Activated CD4-positive, alpha-beta memory T cell treated with anti-CD3 and anti-CD28 coated beads for 36 hours (primary cell): ENCODE measurements around the gene PTPN20. TPM values are rescaled to one million over a fixed set of nuclear protein-coding genes. Genes with fewer than 3 reads are reported as not detected.

Source experiments
- CTCF ChIA-PET: fragments of 350-600 bp; sonication (Branson Sonifier 250); formaldehyde crosslinking; loops from one replicate; lab custom pipeline; 2021; ENCODE audit warnings: antibody characterized with exemption, inconsistent platforms; lab: Charles Lee
- POLR2A ChIA-PET: fragments of 350-600 bp; sonication (Branson Sonifier 250); formaldehyde crosslinking; loops from one replicate; lab custom pipeline; 2021; ENCODE audit warnings: antibody characterized with exemption; lab: Charles Lee
- DNase-seq: peaks from one replicate; pipeline ENCODE4 v3.0.0-alpha.2; 2020
- H3K27ac Mint-ChIP-seq: one replicate; pipeline ENCODE4 v1.8.0; 2021; ENCODE audit warnings: mixed read lengths
- H3K27me3 Mint-ChIP-seq: one replicate; pipeline ENCODE4 v1.8.0; 2021; ENCODE audit warnings: mixed read lengths
- H3K36me3 Mint-ChIP-seq: one replicate; pipeline ENCODE4 v1.8.0; 2021; ENCODE audit warnings: mixed read lengths
- H3K4me1 Mint-ChIP-seq: one replicate; pipeline ENCODE4 v1.8.0; 2021; ENCODE audit warnings: low read depth, mixed read lengths
- H3K4me3 Mint-ChIP-seq: one replicate; pipeline ENCODE4 v1.8.0; 2021; ENCODE audit warnings: mild to moderate bottlenecking, mixed read lengths
- H3K9me3 Mint-ChIP-seq: one replicate; pipeline ENCODE4 v1.8.0; 2021; ENCODE audit warnings: mixed read lengths
- intact Hi-C: fragments of 100-400 bp; cut with micrococcal nuclease; formaldehyde crosslinking; loops from one replicate; pipeline ENCODE4 v1.15.1; 2023
- total RNA-seq, 2 experiments: library from RNA; stranded (reverse); gene quantifications; one replicate each; pipeline ENCODE4 v1.2.3, GENCODE V29; 2021

Gene PTPN20
- total RNA-seq, 2 experiments from 2014 or later, result 1.4 to 1.5 TPM

DNA sequence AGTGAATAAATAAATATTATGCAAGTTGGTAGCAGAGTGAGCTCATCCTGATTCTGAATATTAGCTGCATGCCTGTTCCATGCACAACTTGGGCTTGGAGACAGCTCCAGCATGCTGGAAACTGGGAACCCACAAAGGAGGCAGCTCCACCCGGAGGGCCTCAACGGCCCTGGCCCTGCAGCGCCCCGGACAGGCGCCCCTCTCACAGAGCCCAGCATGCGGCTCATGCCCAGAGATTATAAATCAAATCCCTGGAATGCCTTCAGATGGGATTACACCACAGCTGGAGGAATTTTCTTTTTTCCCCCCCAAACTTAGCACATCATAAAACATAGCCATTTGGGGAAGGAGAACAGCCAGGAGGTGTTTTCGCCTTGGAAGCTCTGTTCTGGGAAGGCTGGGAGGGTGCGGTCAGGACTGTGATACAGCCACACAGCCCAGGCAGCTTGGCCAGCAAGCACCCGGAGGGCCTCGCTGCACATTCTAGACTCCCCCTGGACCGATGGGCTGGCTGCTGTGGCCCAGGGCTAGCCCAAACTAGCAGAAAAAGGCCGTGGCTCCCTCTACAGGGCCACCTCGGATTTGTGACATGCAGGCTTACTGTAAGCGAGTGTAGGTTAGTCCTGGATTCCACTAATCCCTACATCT is 102.4 kb downstream of the PTPN20 start:
- Mint-ChIP-seq H3K27me3 (peaks cover 9% of the 10 kb centered on the region), H3K4me1 (no peaks in the 10 kb centered on the region), H3K9me3 (no peaks in the 10 kb centered on the region), H3K36me3 (no peaks in the 10 kb centered on the region), H3K27ac (no peak overlapping the region), H3K4me3 (no peak overlapping the region)
- CTCF ChIA-PET, result interaction anchor here (2.2 kb wide), 1 partner anchor 11 kb away, joined by 10 read pairs; no protein-coding TSS in a partner anchor
- DNase-seq, result no peak
- intact Hi-C loops, result no loop called here
- POLR2A ChIA-PET, result interaction anchor here (0.6 kb wide), 1 partner anchor 9 kb away, joined by 5 read pairs; no protein-coding TSS in a partner anchor

GRCh38 chr10:47015404-47015803 is 104.2 kb downstream of the PTPN20 start:
- H3K4me1 Mint-ChIP-seq, result no peaks in the 10 kb centered on the region
- no peaks in the 10 kb centered on the region for H3K9me3 Mint-ChIP-seq
- peaks cover 7% of the 10 kb centered on the region for H3K27me3 Mint-ChIP-seq
- H3K4me3 Mint-ChIP-seq, result no peak overlapping the region
- ChIA-PET POLR2A (no interaction called here), CTCF (interaction anchor here (1.0 kb wide), 1 partner anchor 9 kb away, joined by 3 read pairs; no protein-coding TSS in a partner anchor)
- no peak overlapping the region for H3K27ac Mint-ChIP-seq
- no peaks in the 10 kb centered on the region for H3K36me3 Mint-ChIP-seq
- intact Hi-C loops, result no loop called here
- no peak for DNase-seq

DNA sequence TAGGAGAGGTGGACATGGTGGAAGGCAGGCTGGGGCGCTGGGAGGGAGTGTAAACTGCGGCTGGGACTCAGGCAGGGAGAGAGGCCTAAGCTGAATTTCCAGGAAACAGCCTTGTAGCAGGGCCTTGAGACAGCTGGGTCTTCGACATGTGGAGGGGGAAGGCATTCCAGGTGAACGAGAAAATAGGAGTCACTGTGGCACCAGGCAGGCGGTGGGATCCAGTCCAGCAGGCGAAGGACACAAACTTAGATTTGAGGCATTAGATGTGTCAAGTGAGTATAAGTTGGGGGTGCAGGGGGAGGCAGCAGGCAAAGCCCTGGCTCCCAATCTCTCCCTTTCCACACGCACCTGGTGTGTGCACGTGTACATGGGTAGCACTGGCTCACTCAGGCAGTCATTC is 105.3 kb downstream of the PTPN20 start:
- Mint-ChIP-seq H3K4me1 (no peaks in the 10 kb centered on the region), H3K36me3 (no peaks in the 10 kb centered on the region), H3K9me3 (no peaks in the 10 kb centered on the region), H3K27ac (no peak overlapping the region), H3K4me3 (no peak overlapping the region), H3K27me3 (peaks cover 5% of the 10 kb centered on the region)
- ChIA-PET POLR2A (no interaction called here), CTCF (no interaction called here)
- intact Hi-C loops, result no loop called here
- DNase-seq, result no peak

DNA sequence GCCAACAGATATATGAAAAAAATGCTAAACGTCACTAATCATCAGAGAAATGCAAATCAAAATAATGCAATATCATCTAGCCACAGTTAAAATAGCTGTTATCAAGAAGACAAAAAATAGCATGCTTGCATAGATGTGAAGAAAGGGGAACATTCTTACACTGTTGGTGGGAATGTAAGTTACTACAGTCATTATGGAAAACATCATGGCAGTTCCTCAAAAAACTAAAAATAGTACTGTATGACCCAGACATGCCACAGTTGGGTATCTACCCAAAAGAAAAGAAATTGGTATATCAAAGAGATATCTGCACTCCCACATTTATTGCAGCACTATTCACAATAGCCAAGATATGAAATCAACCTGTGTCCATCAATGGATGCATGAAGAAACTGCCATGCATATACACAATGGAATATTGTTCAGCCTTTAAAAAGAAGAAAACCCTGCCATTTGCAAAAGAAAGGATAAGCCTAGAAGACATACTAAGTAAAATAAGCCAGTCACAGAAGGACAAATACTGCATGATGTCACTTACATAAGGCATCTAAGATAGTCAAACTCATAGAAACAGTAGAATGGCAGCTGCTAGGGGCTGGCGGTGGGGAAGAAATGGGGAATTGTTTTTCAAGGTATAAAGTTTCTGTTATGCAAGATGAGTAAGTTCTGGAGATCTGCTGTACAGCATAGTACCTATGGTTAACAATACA is 107.0 kb downstream of the PTPN20 start:
- no peaks in the 10 kb centered on the region for H3K36me3 Mint-ChIP-seq
- no peak overlapping the region for H3K27ac Mint-ChIP-seq
- intact Hi-C loops, result no loop called here
- H3K27me3 Mint-ChIP-seq, result no peaks in the 10 kb centered on the region
- H3K9me3 Mint-ChIP-seq, result no peaks in the 10 kb centered on the region
- DNase-seq, result no peak
- no peaks in the 10 kb centered on the region for H3K4me1 Mint-ChIP-seq
- ChIA-PET CTCF (no interaction called here), POLR2A (no interaction called here)
- H3K4me3 Mint-ChIP-seq, result no peak overlapping the region

DNA sequence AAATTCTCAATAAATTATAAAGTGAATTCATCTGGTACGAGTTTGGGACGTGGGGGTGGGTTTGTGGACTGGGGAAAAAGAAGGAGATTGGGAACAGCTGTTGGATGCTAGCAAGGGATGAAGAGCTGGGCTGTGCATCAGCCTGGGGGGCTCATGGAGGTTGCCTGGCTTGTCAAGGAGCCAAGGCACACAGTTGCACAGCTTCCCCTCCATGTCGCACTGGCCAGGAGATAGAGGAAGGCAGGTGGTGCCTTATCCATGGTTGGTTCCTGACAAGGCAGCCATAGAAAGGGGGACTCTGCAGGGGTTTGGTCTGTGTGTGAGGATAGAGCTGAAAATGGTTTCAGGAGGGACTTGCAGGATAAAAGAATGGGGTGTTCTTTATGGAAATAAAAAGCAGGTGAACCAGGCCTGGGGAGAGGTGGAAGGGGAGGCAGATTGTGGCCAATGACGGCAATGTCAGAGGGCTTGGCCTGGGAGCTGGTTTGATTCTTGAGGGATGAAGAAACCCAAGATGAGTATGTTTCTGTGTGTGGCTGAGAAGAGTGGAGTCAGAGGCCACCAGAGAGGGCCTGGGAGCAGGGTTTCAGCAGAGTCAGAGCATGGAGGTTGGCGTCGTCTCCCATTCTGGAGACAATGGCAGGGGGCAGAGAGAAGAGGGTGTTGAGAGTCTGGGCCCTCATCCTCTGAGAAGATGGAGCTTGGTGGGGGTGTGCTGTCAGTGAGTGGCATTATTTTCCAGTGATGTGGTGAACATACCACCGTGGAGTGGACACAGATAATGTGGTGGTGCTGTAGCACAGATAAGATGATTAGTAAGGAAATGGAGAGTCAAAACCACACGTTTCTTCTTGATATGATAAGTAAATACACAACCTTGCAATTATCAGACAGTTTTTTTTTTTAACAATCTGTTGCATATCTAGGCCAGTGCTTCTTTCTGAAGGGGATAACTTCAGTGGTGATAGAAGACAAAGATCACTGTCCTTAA is 108.2 kb downstream of the PTPN20 start:
- no peak overlapping the region for H3K27ac Mint-ChIP-seq
- no peak for DNase-seq
- POLR2A ChIA-PET, result no interaction called here
- H3K36me3 Mint-ChIP-seq, result no peaks in the 10 kb centered on the region
- CTCF ChIA-PET, result interaction anchor here (1.1 kb wide), 1 partner anchor 292 kb away, joined by 3 read pairs; no protein-coding TSS in a partner anchor
- intact Hi-C loops, result no loop called here
- no peaks in the 10 kb centered on the region for H3K9me3 Mint-ChIP-seq
- H3K4me3 Mint-ChIP-seq, result no peak overlapping the region
- H3K27me3 Mint-ChIP-seq, result peaks cover 5% of the 10 kb centered on the region
- no peaks in the 10 kb centered on the region for H3K4me1 Mint-ChIP-seq

- Mint-ChIP-seq H3K27me3 (peaks cover 5% of the 10 kb centered on the region), H3K9me3 (no peaks in the 10 kb centered on the region), H3K36me3 (no peaks in the 10 kb centered on the region), H3K27ac (no peak overlapping the region), H3K4me3 (no peak overlapping the region), H3K4me1 (no peaks in the 10 kb centered on the region)
- DNase-seq, result no peak
- CTCF ChIA-PET, result interaction anchor here (1.4 kb wide), 1 partner anchor 12 kb away, joined by 3 read pairs; no protein-coding TSS in a partner anchor
- intact Hi-C loops, result no loop called here
- POLR2A ChIA-PET, result no interaction called here
Observed at GRCh38 chr10:47020471-47020870, 109.2 kb downstream of the PTPN20 start.

- H3K4me1 Mint-ChIP-seq, result no peaks in the 10 kb centered on the region
- ChIA-PET POLR2A (no interaction called here), CTCF (interaction anchor here (0.6 to 1.4 kb wide), 4 partner anchors 11 to 319 kb away, joined by 3 to 6 read pairs (median 4); no protein-coding TSS in a partner anchor)
- DNase-seq, result no peak
- H3K4me3 Mint-ChIP-seq, result no peak overlapping the region
- no peaks in the 10 kb centered on the region for H3K36me3 Mint-ChIP-seq
- no peak overlapping the region for H3K27ac Mint-ChIP-seq
- intact Hi-C loops, result no loop called here
- H3K9me3 Mint-ChIP-seq, result no peaks in the 10 kb centered on the region
- peaks cover 5% of the 10 kb centered on the region for H3K27me3 Mint-ChIP-seq
Observed at GRCh38 chr10:47021850-47022249, 110.6 kb downstream of the PTPN20 start.

DNA sequence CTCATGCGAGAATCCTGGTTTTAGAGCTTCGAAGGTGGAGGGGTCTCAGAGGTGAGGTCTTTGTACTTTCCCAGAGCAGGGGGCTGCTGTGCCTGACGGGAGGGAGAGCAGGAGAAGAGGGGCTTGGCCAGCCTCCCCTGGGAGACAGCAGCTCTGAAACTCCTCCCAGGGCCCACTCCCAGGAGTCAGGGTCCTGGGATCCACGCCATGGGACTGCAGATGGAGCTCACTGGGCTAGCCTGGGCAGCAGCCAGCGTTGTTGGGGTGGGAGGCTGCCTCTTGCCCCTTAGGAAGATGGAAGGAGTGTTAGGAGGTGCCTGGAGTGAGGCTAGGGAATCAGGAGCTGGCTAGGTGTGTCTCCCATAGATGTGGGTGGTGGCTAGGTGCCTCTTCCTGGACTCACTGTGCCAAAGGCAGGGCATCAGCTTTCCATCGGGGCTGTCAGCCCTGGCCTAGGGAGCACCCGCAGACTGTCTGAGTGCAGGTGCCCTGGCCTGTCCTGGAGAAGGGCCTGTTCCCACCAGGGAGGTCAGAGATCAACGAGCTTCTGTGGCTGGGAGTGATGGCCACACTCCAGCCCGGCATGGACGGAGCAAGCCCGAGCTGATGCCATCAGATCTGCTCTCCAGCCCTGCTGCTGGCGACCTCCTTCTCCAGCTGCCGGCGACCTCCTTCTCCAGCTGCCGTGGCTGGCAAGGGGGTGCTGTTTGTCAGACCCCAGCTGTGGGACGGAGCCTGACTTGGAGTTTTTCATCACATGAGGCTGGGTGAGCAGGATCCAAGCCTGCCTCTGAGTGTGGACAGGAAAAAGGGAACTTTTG is 111.3 kb downstream of the PTPN20 start:
- intact Hi-C loops, result no loop called here
- ChIA-PET CTCF (interaction anchor here (0.6 to 1.4 kb wide), 3 partner anchors 25 to 318 kb away, joined by 3 to 6 read pairs (median 4); no protein-coding TSS in a partner anchor), POLR2A (no interaction called here)
- Mint-ChIP-seq H3K27me3 (peaks cover 5% of the 10 kb centered on the region), H3K27ac (no peak overlapping the region), H3K4me1 (no peaks in the 10 kb centered on the region), H3K36me3 (no peaks in the 10 kb centered on the region), H3K9me3 (no peaks in the 10 kb centered on the region), H3K4me3 (no peak overlapping the region)
- DNase-seq, result no peak

- H3K36me3 Mint-ChIP-seq, result no peaks in the 10 kb centered on the region
- no peaks in the 10 kb centered on the region for H3K4me1 Mint-ChIP-seq
- no peaks in the 10 kb centered on the region for H3K9me3 Mint-ChIP-seq
- no peak overlapping the region for H3K4me3 Mint-ChIP-seq
- intact Hi-C loops, result loop anchor here (1.0 kb wide), 2 partner anchors 289 to 317 kb away; no protein-coding TSS in a partner anchor
- DNase-seq, result no peak
- POLR2A ChIA-PET, result no interaction called here
- CTCF ChIA-PET, result interaction anchor here (0.9 to 4.4 kb wide), 4 partner anchors 10 to 317 kb away, joined by 3 to 85 read pairs (median 8); no protein-coding TSS in a partner anchor
- H3K27ac Mint-ChIP-seq, result no peak overlapping the region
- H3K27me3 Mint-ChIP-seq, result peaks cover 5% of the 10 kb centered on the region
Observed at GRCh38 chr10:47023237-47024045, 112.2 kb downstream of the PTPN20 start.

DNA sequence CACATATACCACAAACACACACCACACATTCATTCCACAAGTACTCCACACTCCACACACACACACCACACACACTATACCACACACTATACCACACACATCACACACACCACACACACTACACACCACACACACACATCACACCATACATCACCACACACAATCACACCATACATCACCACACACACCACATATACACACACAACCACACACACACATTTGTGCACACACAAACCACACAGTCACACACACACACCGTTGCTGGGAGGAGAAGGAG is 112.8 kb downstream of the PTPN20 start:
- H3K36me3 Mint-ChIP-seq, result no peaks in the 10 kb centered on the region
- peaks cover 5% of the 10 kb centered on the region for H3K27me3 Mint-ChIP-seq
- ChIA-PET POLR2A (no interaction called here), CTCF (interaction anchor here (0.6 to 4.4 kb wide), 17 partner anchors 8 to 339 kb away, joined by 3 to 85 read pairs (median 5); no protein-coding TSS in a partner anchor)
- H3K9me3 Mint-ChIP-seq, result no peaks in the 10 kb centered on the region
- DNase-seq, result no peak
- intact Hi-C loops, result loop anchor here (1.0 kb wide), 2 partner anchors 288 to 316 kb away; no protein-coding TSS in a partner anchor
- no peak overlapping the region for H3K27ac Mint-ChIP-seq
- H3K4me1 Mint-ChIP-seq, result no peaks in the 10 kb centered on the region
- no peak overlapping the region for H3K4me3 Mint-ChIP-seq
